ENCODE results near the gene ZSWIM4.
A peak's percentile ranks its signal among the peaks of the same experiment; 100 is the strongest.

Gene ZSWIM4

DNA sequence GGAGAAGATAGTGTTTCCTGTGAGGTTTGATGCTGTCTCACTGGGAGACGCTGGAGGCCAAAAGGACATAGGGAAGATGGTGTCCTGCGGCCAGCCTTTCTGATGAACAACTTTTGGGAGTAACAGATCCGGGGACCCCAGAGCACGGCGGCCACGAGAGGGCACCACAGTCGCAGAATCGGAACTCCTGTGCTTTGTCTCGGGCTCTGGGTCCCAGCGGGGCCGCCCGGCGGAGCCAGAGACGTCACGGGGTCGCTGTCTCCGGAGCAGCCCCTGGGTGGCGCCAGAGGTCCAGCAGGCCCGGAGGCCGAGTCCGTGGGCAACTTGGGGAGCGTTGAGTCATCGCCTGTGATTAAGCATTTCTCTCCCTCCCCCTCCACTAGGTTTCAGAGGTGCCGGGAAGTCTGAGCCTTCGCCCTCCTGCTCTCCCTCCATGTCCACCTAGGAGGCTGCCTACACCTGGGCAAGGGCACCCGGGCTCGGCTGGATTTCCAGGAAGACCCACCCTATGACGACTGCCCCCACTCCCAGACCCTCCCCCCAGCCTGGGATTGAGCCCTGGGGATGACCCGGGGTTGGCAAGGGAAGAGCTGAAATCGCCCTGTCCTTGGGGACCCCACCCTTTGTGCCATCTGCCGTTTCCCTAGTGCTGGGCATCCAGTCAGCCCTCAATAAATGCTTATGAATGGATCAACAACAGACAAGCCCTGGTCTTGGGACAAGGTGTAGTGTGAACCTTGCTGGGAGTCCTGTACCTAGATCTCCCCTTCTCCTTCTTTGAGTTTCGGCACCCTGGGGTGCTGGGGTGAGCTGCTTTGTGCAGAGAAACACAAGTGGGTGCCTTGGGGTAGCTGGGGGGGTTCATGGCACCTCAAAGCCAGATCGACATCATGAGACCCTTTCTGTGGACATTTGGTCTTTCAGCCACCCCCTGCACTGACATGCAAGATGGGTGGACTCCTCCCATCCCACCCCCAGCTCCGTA, 85.1 kb downstream of the ZSWIM4 start:
- DNase-seq, result peak; percentile 99

DNA sequence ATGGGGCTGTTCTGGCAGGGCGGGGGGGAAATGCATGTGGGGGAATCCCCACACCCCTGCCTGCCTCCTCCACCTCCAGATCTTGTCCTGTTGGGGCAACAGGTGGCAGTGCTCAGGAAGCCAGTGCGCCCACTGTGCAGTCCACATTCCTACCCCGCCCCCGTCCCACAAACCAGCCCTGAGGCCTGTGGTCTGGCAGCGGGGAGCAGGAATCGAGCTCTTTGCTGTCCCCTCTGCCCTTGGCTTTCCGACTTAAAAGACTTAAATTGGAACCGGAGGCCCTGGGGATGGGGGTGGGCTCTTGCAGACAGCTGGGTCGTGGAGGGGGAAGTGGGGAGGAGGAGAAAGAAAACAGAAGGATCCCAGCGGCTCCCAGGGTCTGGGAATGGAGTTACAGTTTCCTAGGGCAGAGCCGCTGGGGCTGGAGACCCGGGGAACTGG, 86.0 kb downstream of the ZSWIM4 start:
- peak; percentile 47 for DNase-seq
